Naive B cell (primary cell): ENCODE results near the gene TNS4. TPM values are rescaled to one million over a fixed set of nuclear protein-coding genes. Genes with fewer than 3 reads are reported as not detected.

ENCODE experiments used
- ATAC-seq, 2 donors: fragments of 150-1000 bp; cut with Tn5 transposase; 2 replicates each; pipeline ENCODE4 v1.10.0; 2021; ENCODE audit warnings: low read depth in 2 of 2, mild to moderate bottlenecking in 2 of 2, moderate library complexity in 2 of 2
- DNase-seq: peaks from one replicate; pipeline ENCODE4 v3.0.0; 2022
- H3K27ac Mint-ChIP-seq, 6 donors: one replicate each; pipeline ENCODE4 v1.8.0; 2020 to 2022; ENCODE audit warnings: mild to moderate bottlenecking in 6 of 6, mixed read lengths in 6 of 6, moderate library complexity in 5 of 6, inconsistent platforms in 2 of 6
- H3K27me3 Mint-ChIP-seq, 3 donors: one replicate each; pipeline ENCODE4 v1.8.0; 2021 to 2022; ENCODE audit warnings: mixed read lengths in 3 of 3, mild to moderate bottlenecking in 1 of 3
- H3K36me3 Mint-ChIP-seq, 2 donors: one replicate each; pipeline ENCODE4 v1.8.0; 2020 to 2022; ENCODE audit warnings: mixed read lengths in 2 of 2, inconsistent platforms in 1 of 2, mild to moderate bottlenecking in 1 of 2
- H3K4me1 Mint-ChIP-seq, 3 donors: one replicate each; pipeline ENCODE4 v1.8.0; 2020 to 2022; ENCODE audit warnings: mixed read lengths in 3 of 3, inconsistent platforms in 1 of 3, mild to moderate bottlenecking in 1 of 3, moderate library complexity in 1 of 3
- H3K4me3 Mint-ChIP-seq, 8 donors: one replicate each; pipeline ENCODE4 v1.8.0; 2020 to 2022; ENCODE audit warnings: mild to moderate bottlenecking in 8 of 8, mixed read lengths in 8 of 8, moderate library complexity in 8 of 8, inconsistent platforms in 2 of 8
- H3K9me3 Mint-ChIP-seq, 7 donors: one replicate each; pipeline ENCODE4 v1.8.0; 2020 to 2022; ENCODE audit warnings: mixed read lengths in 7 of 7, mild to moderate bottlenecking in 5 of 7, inconsistent platforms in 2 of 7, moderate library complexity in 1 of 7
- polyA plus RNA-seq, 6 donors: library from polyadenylated mRNA; unstranded; fragments of 300-500 nt; fragmentation: Illumina TruSeq; gene quantifications; one replicate each; pipeline ENCODE4 v1.2.3, GENCODE V29; 2021; ENCODE audit warnings: low read depth in 6 of 6

The TNS4 gene
- polyA plus RNA-seq, 6 donors from 2014 or later, result not detected

DNA sequence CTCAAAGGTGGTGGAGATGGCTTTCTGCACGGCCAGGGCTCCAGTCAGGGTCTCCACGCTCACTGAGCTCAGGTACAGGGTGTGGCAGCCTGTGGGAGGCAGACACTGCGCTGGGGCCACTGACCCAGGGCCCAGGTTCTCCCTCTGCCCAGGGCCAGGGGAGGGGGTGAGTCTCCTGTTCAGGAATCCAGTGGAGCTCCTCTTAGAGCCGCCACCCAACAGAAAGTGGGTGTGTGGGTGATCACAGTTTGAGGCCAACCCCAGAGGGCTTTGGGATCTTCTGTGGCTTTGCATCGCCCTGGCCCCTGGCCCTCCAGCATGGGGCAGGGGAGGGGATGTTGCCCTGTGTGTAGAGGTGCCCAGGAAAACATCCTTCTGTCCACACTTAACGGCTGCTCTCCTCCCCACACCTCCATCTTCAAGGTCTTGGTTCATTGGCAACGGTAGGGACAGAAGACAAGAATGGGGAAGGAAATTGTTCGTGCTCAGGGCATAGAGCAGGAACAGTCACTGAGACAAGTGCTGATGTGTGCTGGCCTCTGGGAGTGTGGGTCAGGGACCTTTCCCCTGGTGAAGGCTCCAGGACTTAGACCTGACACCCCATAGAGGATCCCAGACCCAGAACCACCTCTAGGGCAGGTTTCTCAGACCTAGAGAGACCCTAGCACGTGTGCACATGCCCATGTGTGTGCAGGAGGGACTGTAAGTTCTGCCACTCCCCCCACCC lies 21.5 kb downstream of the TNS4 start:
- Mint-ChIP-seq H3K27ac (peak overlapping the region; percentile 92 to 98 (median 97)), H3K9me3 (no peaks in the 10 kb centered on the region), H3K36me3 (no peaks in the 10 kb centered on the region), H3K27me3 (no peaks in the 10 kb centered on the region), H3K4me1 (peaks cover 46 to 80% (median 75%) of the 10 kb centered on the region in 3 donors), H3K4me3 (peak overlapping the region in 7 of 8 donors; percentile 16 to 86 (median 78))
- ATAC-seq, result peak; percentile 29 to 35
- DNase-seq, result peak; percentile 60

GRCh38 chr17:40478486-40478885 lies 22.9 kb downstream of the TNS4 start:
- H3K4me1 Mint-ChIP-seq, result peaks cover 41 to 69% (median 69%) of the 10 kb centered on the region in 3 donors

GRCh38 chr17:40477796-40478195 lies 23.6 kb downstream of the TNS4 start:
- H3K4me3 Mint-ChIP-seq, result no peak overlapping the region
- peaks cover 38 to 65% (median 63%) of the 10 kb centered on the region in 3 donors for H3K4me1 Mint-ChIP-seq
- no peak for ATAC-seq

More at GRCh38 chr17:40478486-40478885, 22.9 kb downstream of the TNS4 start:
- Mint-ChIP-seq H3K27ac (peak overlapping the region; percentile 68 to 96 (median 88)), H3K27me3 (no peaks in the 10 kb centered on the region), H3K36me3 (no peaks in the 10 kb centered on the region), H3K9me3 (no peaks in the 10 kb centered on the region), H3K4me3 (no peak overlapping the region)
- DNase-seq, result no peak
- ATAC-seq, result no peak

GRCh38 chr17:40475234-40475908 lies 26.1 kb downstream of the TNS4 start:
- ATAC-seq, result no peak
- DNase-seq, result no peak
- H3K4me3 Mint-ChIP-seq, result peak overlapping the region in 1 of 8 donors; percentile 53
- peaks cover 23 to 41% (median 41%) of the 10 kb centered on the region in 3 donors for H3K4me1 Mint-ChIP-seq
- no peaks in the 10 kb centered on the region for H3K36me3 Mint-ChIP-seq
- peaks cover 0 to 1% (median 0%) of the 10 kb centered on the region in 7 donors for H3K9me3 Mint-ChIP-seq
- peaks cover 4 to 6% (median 5%) of the 10 kb centered on the region in 3 donors for H3K27me3 Mint-ChIP-seq
- H3K27ac Mint-ChIP-seq, result peak overlapping the region in 4 of 6 donors; percentile 21 to 93 (median 66)

More at GRCh38 chr17:40477796-40478195, 23.6 kb downstream of the TNS4 start:
- Mint-ChIP-seq H3K9me3 (peaks cover 0 to 1% (median 0%) of the 10 kb centered on the region in 7 donors), H3K27ac (peak overlapping the region in 1 of 6 donors; percentile 93), H3K27me3 (peaks cover 0 to 5% (median 0%) of the 10 kb centered on the region in 3 donors), H3K36me3 (no peaks in the 10 kb centered on the region)
- DNase-seq, result no peak

GRCh38 chr17:40474419-40475002 lies 26.9 kb downstream of the TNS4 start:
- Mint-ChIP-seq H3K4me3 (peak overlapping the region in 1 of 8 donors; percentile 29), H3K4me1 (peaks cover 15 to 33% (median 32%) of the 10 kb centered on the region in 3 donors), H3K9me3 (peaks cover 0 to 1% (median 0%) of the 10 kb centered on the region in 7 donors), H3K36me3 (no peaks in the 10 kb centered on the region), H3K27me3 (peaks cover 4 to 10% (median 5%) of the 10 kb centered on the region in 3 donors), H3K27ac (peak overlapping the region in 1 of 6 donors; percentile 80)
- ATAC-seq (no peak), DNase-seq (no peak)

DNA sequence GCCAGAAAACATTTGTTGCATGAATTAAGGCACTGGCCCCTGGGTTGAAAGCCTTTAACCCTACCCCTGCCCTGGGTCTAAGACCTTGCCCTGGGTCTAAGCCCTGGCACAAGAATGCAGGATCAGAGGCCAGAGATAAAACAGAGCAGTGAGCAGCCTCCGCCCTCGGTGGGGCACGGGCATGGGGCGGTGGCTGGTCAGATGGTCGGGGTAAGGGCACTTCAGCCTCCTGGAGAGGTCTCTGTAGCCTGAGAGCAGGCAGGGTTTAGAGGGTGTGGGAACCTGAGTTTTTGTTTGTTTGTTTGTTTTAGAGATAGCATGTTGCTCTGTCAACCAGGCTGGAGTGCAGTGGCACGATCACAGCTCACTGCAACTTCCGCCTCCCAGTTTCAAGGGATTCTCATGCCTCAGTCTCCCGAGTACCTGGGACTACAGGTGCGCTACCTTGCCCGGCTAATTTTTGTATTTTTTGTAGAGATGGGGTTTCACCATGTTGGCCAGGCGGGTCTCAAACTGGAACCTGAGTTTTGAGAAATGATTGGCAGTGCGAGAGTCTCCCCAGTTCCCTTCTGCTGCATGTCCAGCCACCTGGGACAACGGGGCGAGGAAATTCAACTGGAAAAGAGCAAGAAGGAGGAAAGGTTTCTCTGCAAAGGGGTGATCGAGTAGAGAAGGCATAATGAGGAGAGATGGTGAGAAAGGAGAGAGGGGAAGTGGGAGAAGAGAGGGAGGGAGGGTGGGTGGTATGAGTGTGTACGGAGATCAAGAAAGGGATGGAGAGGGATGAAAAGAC lies 27.7 kb downstream of the TNS4 start:
- Mint-ChIP-seq H3K4me3 (no peak overlapping the region), H3K4me1 (peaks cover 10 to 25% (median 25%) of the 10 kb centered on the region in 3 donors), H3K36me3 (no peaks in the 10 kb centered on the region), H3K27ac (peak overlapping the region in 2 of 6 donors; percentile 1 to 61), H3K9me3 (peaks cover 0 to 1% (median 0%) of the 10 kb centered on the region in 7 donors), H3K27me3 (peaks cover 4 to 17% (median 5%) of the 10 kb centered on the region in 3 donors)
- ATAC-seq (no peak), DNase-seq (no peak)

GRCh38 chr17:40472733-40473452 lies 28.5 kb downstream of the TNS4 start:
- Mint-ChIP-seq H3K27me3 (peaks cover 4 to 17% (median 5%) of the 10 kb centered on the region in 3 donors), H3K4me3 (no peak overlapping the region), H3K36me3 (no peaks in the 10 kb centered on the region), H3K4me1 (peaks cover 8 to 23% (median 23%) of the 10 kb centered on the region in 3 donors), H3K27ac (peak overlapping the region in 3 of 6 donors; percentile 34 to 92 (median 49)), H3K9me3 (peaks cover 0 to 1% (median 0%) of the 10 kb centered on the region in 7 donors)
- DNase-seq (no peak), ATAC-seq (no peak)

- Mint-ChIP-seq H3K4me1 (peaks cover 8 to 21% (median 18%) of the 10 kb centered on the region in 3 donors), H3K4me3 (no peak overlapping the region), H3K36me3 (no peaks in the 10 kb centered on the region), H3K27ac (peak overlapping the region in 2 of 6 donors; percentile 91 to 92), H3K9me3 (peaks cover 0 to 1% (median 0%) of the 10 kb centered on the region in 7 donors), H3K27me3 (peaks cover 4 to 17% (median 5%) of the 10 kb centered on the region in 3 donors)
- no peak for DNase-seq
- no peak for ATAC-seq
These were observed 29.3 kb downstream of the TNS4 start for GRCh38 chr17:40471846-40472732.

GRCh38 chr17:40470932-40471828 lies 30.2 kb downstream of the TNS4 start:
- DNase-seq (no peak), ATAC-seq (no peak)
- Mint-ChIP-seq H3K27me3 (peaks cover 4 to 17% (median 5%) of the 10 kb centered on the region in 3 donors), H3K9me3 (peaks cover 0 to 1% (median 0%) of the 10 kb centered on the region in 7 donors), H3K27ac (peak overlapping the region in 1 of 6 donors; percentile 91), H3K36me3 (no peaks in the 10 kb centered on the region), H3K4me1 (peaks cover 2 to 15% (median 9%) of the 10 kb centered on the region in 3 donors), H3K4me3 (peak overlapping the region in 1 of 8 donors; percentile 33)

- Mint-ChIP-seq H3K36me3 (no peaks in the 10 kb centered on the region), H3K4me3 (no peak overlapping the region), H3K9me3 (peaks cover 0 to 1% (median 0%) of the 10 kb centered on the region in 7 donors), H3K27ac (peak overlapping the region in 3 of 6 donors; percentile 24 to 88 (median 67)), H3K4me1 (peaks cover 0 to 10% (median 4%) of the 10 kb centered on the region in 3 donors), H3K27me3 (peaks cover 4 to 17% (median 5%) of the 10 kb centered on the region in 3 donors)
- DNase-seq (no peak), ATAC-seq (no peak)
These were observed 31.4 kb downstream of the TNS4 start for GRCh38 chr17:40469805-40470675.
